Measurements from ENCODE around the gene SPCS1.

- TF ChIP-seq ZNF253 (CRISPR knock-in tag; conservative IDR thresholded peaks at IDR 0.05) = no peak
- TF ChIP-seq TGIF2 (CRISPR knock-in tag; IDR thresholded peaks at IDR 0.05) = no peak
Measured at GRCh38 chr3:52703341-52703740, 2.6 kb upstream of the SPCS1 start.

Data from K562 (cell line).